Neuronal stem cell (in vitro differentiated cells): Measurements from ENCODE around the gene UBASH3B.

Source experiments
- DNase-seq: peaks from one replicate; pipeline ENCODE4 v3.0.0-alpha.2; 2013; ENCODE audit warnings: low spot score
- H2AFZ ChIP-seq: one replicate; pipeline ENCODE4 v1.6.1; 2013; ENCODE audit warnings: mild to moderate bottlenecking, low read length, inconsistent platforms
- H2AK5ac ChIP-seq: 2 replicates; pipeline ENCODE4 v1.6.1; 2013; ENCODE audit warnings: low read depth, mild to moderate bottlenecking, inconsistent platforms, low read length, moderate library complexity, mixed read lengths
- H2BK120ac ChIP-seq: 2 replicates; pipeline ENCODE4 v1.6.1; 2013; ENCODE audit warnings: low read depth, mild to moderate bottlenecking, inconsistent platforms, low read length, moderate library complexity, mixed read lengths
- H2BK12ac ChIP-seq: one replicate; pipeline ENCODE4 v1.6.1; 2013; ENCODE audit warnings: low read length, inconsistent platforms
- H2BK15ac ChIP-seq: 2 replicates; pipeline ENCODE4 v1.6.1; 2013; ENCODE audit warnings: mild to moderate bottlenecking, low read length, inconsistent platforms, mixed read lengths
- H2BK5ac ChIP-seq: one replicate; pipeline ENCODE4 v1.6.1; 2013; ENCODE audit warnings: inconsistent platforms, mild to moderate bottlenecking, low read length, moderate library complexity
- H3K14ac ChIP-seq: one replicate; pipeline ENCODE4 v1.6.1; 2013; ENCODE audit warnings: low read length, inconsistent platforms
- H3K18ac ChIP-seq: 2 replicates; pipeline ENCODE4 v1.6.1; 2013; ENCODE audit warnings: low read length, inconsistent platforms
- H3K23ac ChIP-seq: 2 replicates; pipeline ENCODE4 v1.6.1; 2013; ENCODE audit warnings: low read depth, mild to moderate bottlenecking, mixed read lengths, low read length, inconsistent platforms; ENCODE audit not compliant: poor library complexity
- H3K27ac ChIP-seq: replicated peaks from 3 replicates; pipeline ENCODE4 v1.5.1; 2013; ENCODE audit warnings: low read length, inconsistent platforms
- H3K27me3 ChIP-seq, 3 experiments: 2 replicates each; pipeline ENCODE4 v1.6.1; 2013; ENCODE audit warnings: low read length in 3 of 3, mild to moderate bottlenecking in 2 of 3, inconsistent platforms in 1 of 3, low read depth in 1 of 3, mixed read lengths in 1 of 3, moderate library complexity in 1 of 3; ENCODE audit not compliant: control insufficient read depth in 3 of 3, insufficient read depth in 3 of 3
- H3K36me3 ChIP-seq, 2 donors: replicated peaks in 1 of 2; 2 replicates each; pipeline ENCODE4 v1.6.1; 2013; ENCODE audit warnings: low read length in 2 of 2; ENCODE audit not compliant: control insufficient read depth in 2 of 2, insufficient read depth in 2 of 2
- H3K4ac ChIP-seq: 2 replicates; pipeline ENCODE4 v1.6.1; 2013; ENCODE audit warnings: inconsistent platforms, mild to moderate bottlenecking, low read length, moderate library complexity
- H3K4me1 ChIP-seq, 2 donors: 1 replicate in 1 of 2; 2 replicates in 1 of 2; pipeline ENCODE4 v1.6.1; 2013; ENCODE audit warnings: low read length in 2 of 2, low read depth in 1 of 2; ENCODE audit not compliant: control insufficient read depth in 2 of 2, insufficient read depth in 1 of 2
- H3K4me2 ChIP-seq: one replicate; pipeline ENCODE4 v1.6.1; 2013; ENCODE audit warnings: mild to moderate bottlenecking, low read length, inconsistent platforms; ENCODE audit not compliant: insufficient read depth, poor library complexity, severe bottlenecking
- H3K4me3 ChIP-seq, 2 donors: 2 replicates each; pipeline ENCODE4 v1.5.1; 2013; ENCODE audit warnings: low read length in 2 of 2, mild to moderate bottlenecking in 2 of 2, inconsistent platforms in 1 of 2, moderate library complexity in 1 of 2
- H3K79me1 ChIP-seq: one replicate; pipeline ENCODE4 v1.6.1; 2013; ENCODE audit warnings: low read depth, mild to moderate bottlenecking, inconsistent platforms, low read length, moderate library complexity
- H3K9ac ChIP-seq: one replicate; pipeline ENCODE4 v1.6.1; 2013; ENCODE audit warnings: mild to moderate bottlenecking, low read depth, low read length, inconsistent platforms; ENCODE audit not compliant: poor library complexity
- H3K9me3 ChIP-seq, 2 donors: replicated peaks in 1 of 2; 2 replicates each; pipeline versions ENCODE3 to v1.6.1; 2013; ENCODE audit warnings: low read length in 2 of 2, mild to moderate bottlenecking in 2 of 2, inconsistent platforms in 1 of 2, low read depth in 1 of 2, mixed read lengths in 1 of 2, moderate library complexity in 1 of 2; ENCODE audit not compliant: control insufficient read depth in 2 of 2, insufficient read depth in 1 of 2
- H4K8ac ChIP-seq: one replicate; pipeline ENCODE4 v1.6.1; 2013; ENCODE audit warnings: low read depth, mild to moderate bottlenecking, inconsistent platforms, low read length, moderate library complexity
- H4K91ac ChIP-seq: one replicate; pipeline ENCODE4 v1.6.1; 2013; ENCODE audit warnings: low read length, low read depth, mild to moderate bottlenecking, inconsistent platforms; ENCODE audit not compliant: poor library complexity
- WGBS, 2 donors: extraction: QIAGEN DNeasy Blood & Tissue Kit; methylation state at CpG; one replicate each; pipeline ENCODE4 v1.1.7; 2013; ENCODE audit warnings: missing lambda C conversion rate in 2 of 2, mixed read lengths in 1 of 2; ENCODE audit not compliant: insufficient read length in 2 of 2, insufficient replicate concordance in 1 of 2; ENCODE audit errors: extremely low coverage in 2 of 2; 5-methylcytosine and 5-hydroxymethylcytosine counted together

UBASH3B gene

GRCh38 chr11:122837528-122838346 lies 182.2 kb downstream of the UBASH3B start:
- Histone ChIP-seq H3K4ac (no peak overlapping the region), H2AFZ (no peak overlapping the region), H3K4me2 (no peak overlapping the region), H3K4me3 (no peak overlapping the region), H3K79me1 (no peaks in the 10 kb centered on the region), H3K36me3 (no peaks in the 10 kb centered on the region), H3K9ac (no peak overlapping the region), H3K23ac (no peak overlapping the region), H3K4me1 (peaks cover 0 to 1% of the 10 kb centered on the region in 2 donors), H3K27ac (no peak overlapping the region), H3K18ac (no peak overlapping the region), H3K9me3 (no peaks in the 10 kb centered on the region), H4K8ac (no peak overlapping the region), H2BK15ac (no peak overlapping the region), H2BK120ac (no peak overlapping the region), H2AK5ac (no peak overlapping the region), H2BK12ac (no peak overlapping the region), H3K27me3 (no peaks in the 10 kb centered on the region), H4K91ac (no peak overlapping the region), H3K14ac (no peak overlapping the region), H2BK5ac (no peak overlapping the region)
- 80 to 100% methylated on average over 1 of the region's 4 CpGs for WGBS, 2 donors
- DNase-seq: no peak

DNA sequence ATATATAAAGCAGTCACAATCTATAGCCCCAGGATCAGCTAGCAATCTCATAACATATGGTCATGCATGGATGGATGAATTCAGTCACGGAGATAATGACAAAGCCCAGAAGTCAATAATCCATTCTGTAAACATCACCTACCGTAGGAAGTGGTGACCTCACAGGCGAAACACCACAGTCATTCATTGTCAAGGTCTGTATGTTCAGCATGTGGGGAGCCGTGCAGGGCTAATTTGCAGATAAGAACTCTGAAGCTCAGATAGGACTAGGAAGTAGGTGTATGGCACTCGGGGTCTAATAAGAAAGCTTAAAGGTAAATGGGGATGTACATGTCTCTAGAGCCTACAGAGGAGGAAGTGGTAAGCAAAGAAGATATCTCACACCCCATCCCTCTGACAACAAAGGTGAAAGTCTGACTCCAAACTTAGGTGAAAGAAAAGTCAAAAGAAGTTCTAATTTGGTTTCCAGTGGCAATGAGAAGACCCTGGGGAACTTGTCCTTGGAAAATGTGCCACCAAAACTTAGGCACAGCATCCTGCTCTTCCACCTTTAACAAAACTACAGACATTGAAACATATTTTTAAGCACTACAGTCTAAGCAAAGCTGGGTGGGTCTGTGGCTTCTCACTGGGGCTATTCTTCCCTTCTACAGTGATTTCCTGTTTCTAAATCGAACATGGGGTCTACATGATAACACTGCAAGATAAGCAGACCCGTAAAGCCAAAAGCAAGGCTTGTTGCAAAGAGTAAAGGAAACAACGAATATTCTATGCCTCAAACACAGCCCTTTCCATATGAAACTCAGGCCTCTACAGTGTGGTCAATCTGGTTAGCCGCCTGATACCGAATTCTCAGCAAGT lies 188.0 kb downstream of the UBASH3B start:
- Histone ChIP-seq H3K14ac (no peak overlapping the region), H4K8ac (no peak overlapping the region), H3K4me2 (no peak overlapping the region), H3K4me3 (no peak overlapping the region), H2AK5ac (no peak overlapping the region), H3K4me1 (no peaks in the 10 kb centered on the region), H3K4ac (no peak overlapping the region), H2BK5ac (no peak overlapping the region), H3K27ac (no peak overlapping the region), H4K91ac (no peak overlapping the region), H2BK15ac (no peak overlapping the region), H3K23ac (no peak overlapping the region), H2BK12ac (no peak overlapping the region), H3K18ac (no peak overlapping the region), H3K36me3 (no peaks in the 10 kb centered on the region), H2AFZ (no peak overlapping the region), H3K27me3 (peaks cover 0 to 9% (median 2%) of the 10 kb centered on the region in 3 experiments), H3K79me1 (no peaks in the 10 kb centered on the region), H2BK120ac (no peak overlapping the region), H3K9ac (no peak overlapping the region), H3K9me3 (no peaks in the 10 kb centered on the region)
- WGBS, 2 donors: no CpG with 5 or more reads among the region's 10 CpGs
- DNase-seq: no peak

- H3K4me3 ChIP-seq: no peak overlapping the region
- H3K9ac ChIP-seq: no peak overlapping the region
- DNase-seq: no peak
- H3K23ac ChIP-seq: no peak overlapping the region
- no peak overlapping the region for H3K18ac ChIP-seq
- H3K27ac ChIP-seq: no peak overlapping the region
- no peak overlapping the region for H2BK12ac ChIP-seq
- no peak overlapping the region for H3K14ac ChIP-seq
- H2AFZ ChIP-seq: no peak overlapping the region
- H4K8ac ChIP-seq: no peak overlapping the region
- no peak overlapping the region for H2AK5ac ChIP-seq
- H2BK120ac ChIP-seq: no peak overlapping the region
- no peak overlapping the region for H2BK15ac ChIP-seq
- no peaks in the 10 kb centered on the region for H3K79me1 ChIP-seq
- no CpG with 5 or more reads among the region's 1 CpG for WGBS, 2 donors
- H3K4ac ChIP-seq: no peak overlapping the region
- peaks cover 5 to 10% of the 10 kb centered on the region in 2 donors for H3K4me1 ChIP-seq
- H3K4me2 ChIP-seq: no peak overlapping the region
- H4K91ac ChIP-seq: no peak overlapping the region
- H3K9me3 ChIP-seq: no peaks in the 10 kb centered on the region
- no peak overlapping the region for H2BK5ac ChIP-seq
- peaks cover 0 to 9% (median 2%) of the 10 kb centered on the region in 3 experiments for H3K27me3 ChIP-seq
- no peaks in the 10 kb centered on the region for H3K36me3 ChIP-seq
Measured at GRCh38 chr11:122847466-122847865, 191.9 kb downstream of the UBASH3B start.

DNA sequence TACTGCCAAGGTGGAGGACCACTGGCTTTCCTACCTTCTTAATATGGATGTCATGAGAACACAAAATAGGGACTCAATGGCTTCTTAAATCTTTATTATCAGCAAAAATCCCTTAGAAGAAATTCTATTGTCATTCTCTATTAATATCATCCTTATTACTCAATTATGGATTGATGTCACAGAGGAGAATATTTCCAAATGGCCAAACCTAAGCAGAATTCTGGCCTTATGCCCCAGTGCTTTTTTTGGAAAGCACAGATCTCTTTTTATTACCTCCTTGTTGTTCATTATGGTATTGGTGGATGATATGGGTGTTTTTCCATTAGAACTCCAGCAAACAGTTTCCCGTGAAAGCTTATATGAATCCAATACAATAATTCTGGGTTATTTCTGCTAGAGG lies 192.7 kb downstream of the UBASH3B start:
- H3K4ac ChIP-seq: no peak overlapping the region
- no peak overlapping the region for H4K91ac ChIP-seq
- WGBS, 2 donors: no CpG with 5 or more reads among the region's 1 CpG
- H3K27me3 ChIP-seq: peaks cover 0 to 9% (median 0%) of the 10 kb centered on the region in 3 experiments
- H3K27ac ChIP-seq: no peak overlapping the region
- no peak overlapping the region for H2BK12ac ChIP-seq
- no peaks in the 10 kb centered on the region for H3K9me3 ChIP-seq
- H2BK120ac ChIP-seq: no peak overlapping the region
- no peak overlapping the region for H3K4me3 ChIP-seq
- H2BK15ac ChIP-seq: no peak overlapping the region
- H4K8ac ChIP-seq: no peak overlapping the region
- no peak overlapping the region for H3K9ac ChIP-seq
- peaks cover 5 to 10% of the 10 kb centered on the region in 2 donors for H3K4me1 ChIP-seq
- no peak for DNase-seq
- no peaks in the 10 kb centered on the region for H3K79me1 ChIP-seq
- H3K4me2 ChIP-seq: no peak overlapping the region
- no peaks in the 10 kb centered on the region for H3K36me3 ChIP-seq
- no peak overlapping the region for H3K23ac ChIP-seq
- no peak overlapping the region for H3K14ac ChIP-seq
- H2AK5ac ChIP-seq: no peak overlapping the region
- no peak overlapping the region for H2AFZ ChIP-seq
- H2BK5ac ChIP-seq: no peak overlapping the region
- no peak overlapping the region for H3K18ac ChIP-seq
